Right cardiac atrium (tissue), 5 donors: ENCODE measurements around the gene NT5DC2. TPM values are rescaled to one million over a fixed set of nuclear protein-coding genes. Genes with fewer than 3 reads are reported as not detected.

Experiments used
- ATAC-seq, 2 donors: fragments of 200-7000 bp; cut with Tn5 transposase; one replicate each; pipeline versions ENCODE4 v1.8.0 to v1.9.1; 2020; ENCODE audit warnings: moderate library complexity in 2 of 2, mild to moderate bottlenecking in 1 of 2
- DNase-seq, 3 donors: peaks; one replicate each; pipeline ENCODE4 v3.0.0-alpha.2; 2020
- H3K27ac ChIP-seq: one replicate; pipeline ENCODE4 v1.5.1; 2013; ENCODE audit warnings: mild to moderate bottlenecking, low read length, control low read depth, moderate library complexity
- H3K27me3 ChIP-seq: one replicate; pipeline ENCODE4 v1.6.1; 2013; ENCODE audit not compliant: control insufficient read depth, insufficient read depth
- H3K4me1 ChIP-seq: one replicate; pipeline ENCODE4 v1.6.1; 2013; ENCODE audit warnings: low read length; ENCODE audit not compliant: control insufficient read depth, insufficient read depth
- H3K4me3 ChIP-seq: one replicate; pipeline ENCODE4 v1.5.1; 2013; ENCODE audit warnings: low read length, control low read depth
- H3K9me3 ChIP-seq: one replicate; pipeline ENCODE4 v1.6.1; 2013; ENCODE audit warnings: low read length; ENCODE audit not compliant: control insufficient read depth
- WGBS: extraction: QIAGEN DNeasy Blood & Tissue Kit; methylation state at CpG from one replicate; pipeline ENCODE4 v1.1.7; 2013; 5-methylcytosine and 5-hydroxymethylcytosine counted together
- intact Hi-C, 4 donors: fragments of 100-400 bp; cut with DNase I; formaldehyde crosslinking; loops; one replicate each; pipeline versions ENCODE4 v1.11.0 to v1.14.0; 2022 to 2023
- polyA plus RNA-seq: library from polyadenylated mRNA; stranded (reverse); fragments of 200-250 nt; gene quantifications from one replicate; pipeline ENCODE4 v1.2.3, GENCODE V29; 2013
- total RNA-seq, 4 donors: library from RNA; stranded (reverse); fragmentation: NEBNext Ultra II Directional; extraction: Animal tissue kit (Norgen Biotek cat#: 25700); gene quantifications; one replicate each; pipeline ENCODE4 v1.2.1, GENCODE V29; 2021
- donor health status: healthy with polysubstance abuse.
- donor health status: DM: no; HTN: yes; CAD: no.
- donor health status: DM: no; HTN: no; CAD: no.
- donor health status: DM: no; HTN: yes; CAD: no; lungs with severe emphysema.
- donor health status: DM: yes; HTN: yes; CAD: no.

The NT5DC2 gene
- total and polyA plus RNA-seq, 5 donors: 123 to 322 (median 174) TPM

DNA sequence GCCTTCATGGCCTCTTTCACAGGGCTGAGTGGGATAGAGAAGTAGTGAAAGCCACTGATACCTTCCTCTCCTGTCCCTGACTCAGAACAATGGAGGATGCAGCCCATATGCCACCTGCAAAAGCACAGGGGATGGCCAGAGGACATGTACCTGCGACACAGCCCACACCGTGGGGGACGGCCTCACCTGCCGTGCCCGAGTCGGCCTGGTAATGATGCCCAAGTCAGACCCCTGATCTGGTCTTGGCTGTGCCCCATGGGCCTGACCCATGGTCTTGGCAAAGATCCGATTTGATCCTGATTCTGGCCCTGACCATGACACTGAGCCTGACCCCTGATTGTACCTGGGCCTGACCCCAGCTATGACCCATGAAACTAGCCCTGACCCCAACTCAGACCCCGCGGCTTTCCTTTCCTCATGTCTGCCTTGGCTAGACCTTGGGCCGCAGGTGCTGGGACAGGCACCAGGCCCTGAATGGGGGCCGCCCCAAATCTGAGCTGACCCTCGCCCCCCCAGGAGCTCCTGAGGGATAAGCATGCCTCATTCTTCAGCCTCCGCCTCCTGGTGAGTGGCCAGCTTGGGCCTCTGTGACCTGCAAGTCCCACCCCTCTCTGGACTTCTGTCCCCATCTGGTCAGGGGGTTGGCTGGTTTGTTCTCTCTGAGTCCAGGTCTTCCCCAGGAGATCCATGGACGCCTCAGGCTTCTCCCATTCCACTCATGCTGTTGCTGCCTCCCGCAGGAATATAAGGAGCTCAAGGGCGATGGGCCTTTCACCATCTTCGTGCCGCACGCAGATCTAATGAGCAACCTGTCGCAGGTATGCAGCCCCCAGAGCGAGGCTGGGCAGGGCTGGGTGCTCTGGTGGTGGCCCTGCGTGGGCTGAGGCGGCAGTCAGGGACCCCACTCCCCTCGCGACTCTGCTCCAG lies 15.6 kb downstream of the NT5DC2 start:
- ATAC-seq (no peak), DNase-seq (peak in 2 of 3 donors; percentile 25 to 59)
- Histone ChIP-seq H3K27ac (no peak overlapping the region), H3K27me3 (no peaks in the 10 kb centered on the region), H3K4me3 (no peak overlapping the region), H3K9me3 (no peaks in the 10 kb centered on the region), H3K4me1 (no peaks in the 10 kb centered on the region)
- intact Hi-C loops: no loop called here
- 84% methylated on average over 25 of the region's 25 CpGs for WGBS

DNA sequence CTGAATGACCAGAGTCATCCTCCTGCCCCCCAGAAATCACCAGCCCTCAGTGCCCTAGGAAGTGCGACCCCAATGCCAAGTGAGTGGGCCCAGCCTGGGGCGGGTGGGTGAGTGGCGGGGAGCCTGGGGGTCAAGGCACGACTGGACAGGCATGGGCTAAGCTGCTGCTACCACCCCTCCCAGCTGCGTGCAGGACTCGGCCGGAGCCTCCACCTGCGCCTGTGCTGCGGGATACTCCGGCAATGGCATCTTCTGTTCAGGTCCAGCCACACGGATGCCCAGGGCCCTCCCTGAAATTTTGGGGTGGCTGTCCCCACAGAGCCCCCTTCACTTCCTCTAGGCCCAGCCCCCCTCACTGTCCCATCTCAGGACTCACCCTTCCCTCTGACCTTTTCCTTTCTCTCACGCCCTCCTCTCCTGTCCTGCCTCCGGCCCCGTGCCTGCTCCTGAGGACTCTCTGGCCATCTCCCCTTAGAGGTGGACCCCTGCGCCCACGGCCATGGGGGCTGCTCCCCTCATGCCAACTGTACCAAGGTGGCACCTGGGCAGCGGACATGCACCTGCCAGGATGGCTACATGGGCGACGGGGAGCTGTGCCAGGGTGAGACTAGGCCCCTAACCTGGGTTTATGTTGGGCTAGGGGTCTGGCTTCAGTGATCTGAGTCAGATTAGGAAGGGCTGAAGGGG lies 17.0 kb downstream of the NT5DC2 start:
- DNase-seq (peak in 1 of 3 donors; percentile 47), ATAC-seq (no peak)
- intact Hi-C loops: no loop called here
- no peaks in the 10 kb centered on the region for H3K9me3 ChIP-seq
- no peak overlapping the region for H3K4me3 ChIP-seq
- no peak overlapping the region for H3K27ac ChIP-seq
- H3K27me3 ChIP-seq: no peaks in the 10 kb centered on the region
- WGBS: 95% methylated on average over 19 of the region's 19 CpGs
- H3K4me1 ChIP-seq: no peaks in the 10 kb centered on the region

DNA sequence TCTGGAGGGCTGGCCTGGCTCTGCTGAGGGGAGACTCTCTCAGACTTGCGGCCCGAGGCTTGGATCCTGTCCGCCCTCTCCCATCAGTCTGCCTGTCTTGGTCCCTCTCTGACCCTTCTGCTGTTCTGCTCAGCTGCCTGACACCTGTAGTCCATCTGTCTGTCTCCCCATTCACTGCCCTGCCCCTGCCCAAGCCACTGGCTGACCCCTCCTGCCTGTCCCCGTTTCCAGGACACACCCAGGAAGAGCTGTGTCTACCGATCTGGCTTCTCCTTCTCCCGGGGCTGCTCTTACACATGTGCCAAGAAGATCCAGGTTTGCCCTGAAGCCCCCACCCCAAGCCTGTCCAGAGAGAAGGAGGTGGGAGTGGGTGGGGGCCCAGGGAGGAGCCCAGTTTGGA lies 18.5 kb downstream of the NT5DC2 start:
- ATAC-seq (peak in 1 of 2 donors; percentile 2), DNase-seq (no peak)
- intact Hi-C loops: no loop called here
- H3K27me3 ChIP-seq: no peaks in the 10 kb centered on the region
- 62% methylated on average over 6 of the region's 6 CpGs for WGBS
- H3K4me3 ChIP-seq: no peak overlapping the region
- H3K27ac ChIP-seq: no peak overlapping the region
- H3K9me3 ChIP-seq: no peaks in the 10 kb centered on the region
- no peaks in the 10 kb centered on the region for H3K4me1 ChIP-seq

DNA sequence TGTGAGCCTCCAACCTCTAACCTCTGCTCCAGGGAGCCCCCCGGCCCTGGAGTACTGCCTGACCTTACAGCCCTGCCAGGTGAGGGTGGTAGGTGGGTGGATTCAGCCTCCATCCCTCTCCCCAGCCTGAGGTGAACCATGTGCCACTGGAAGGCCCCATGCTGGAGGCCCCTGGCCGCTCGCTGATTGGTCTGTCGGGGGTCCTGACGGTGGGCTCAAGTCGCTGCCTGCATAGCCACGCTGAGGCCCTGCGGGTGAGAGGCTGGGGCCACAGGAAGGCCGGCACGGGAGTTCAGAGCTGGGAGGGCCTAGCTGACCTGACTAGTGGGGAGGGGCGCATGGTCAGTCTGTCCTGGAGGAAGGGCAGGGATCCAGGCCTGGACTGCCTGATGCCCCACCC lies 19.1 kb downstream of the NT5DC2 start:
- no peak overlapping the region for H3K4me3 ChIP-seq
- H3K4me1 ChIP-seq: no peaks in the 10 kb centered on the region
- H3K27me3 ChIP-seq: no peaks in the 10 kb centered on the region
- WGBS: 84% methylated on average over 11 of the region's 11 CpGs
- ATAC-seq: peak in 1 of 2 donors; percentile 32
- H3K27ac ChIP-seq: no peak overlapping the region
- no peaks in the 10 kb centered on the region for H3K9me3 ChIP-seq
- no peak for DNase-seq
- intact Hi-C loops: no loop called here

DNA sequence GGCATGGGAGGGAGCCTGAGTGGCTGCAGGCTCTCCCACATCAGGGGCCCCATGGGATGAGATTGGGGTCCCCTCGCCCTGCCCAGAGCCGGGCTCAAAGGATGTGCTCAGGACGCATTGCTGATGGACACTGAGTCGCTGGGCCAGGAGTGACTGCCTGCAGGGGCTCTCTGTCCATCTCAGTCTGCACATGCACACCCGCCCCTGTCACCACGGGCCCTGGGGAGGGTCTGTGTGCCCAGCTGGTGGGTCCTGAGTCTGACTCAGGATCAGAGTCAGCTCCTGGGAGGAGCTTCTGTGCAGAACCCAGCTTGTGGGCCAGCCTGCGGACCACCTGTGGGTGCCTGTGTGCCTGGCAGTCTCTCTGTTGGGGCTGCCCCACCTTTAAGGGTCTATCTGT lies 20.4 kb downstream of the NT5DC2 start:
- no peak overlapping the region for H3K4me3 ChIP-seq
- WGBS: 94% methylated on average over 7 of the region's 7 CpGs
- intact Hi-C loops: no loop called here
- H3K27ac ChIP-seq: no peak overlapping the region
- no peaks in the 10 kb centered on the region for H3K27me3 ChIP-seq
- DNase-seq: no peak
- H3K9me3 ChIP-seq: no peaks in the 10 kb centered on the region
- ATAC-seq: no peak
- H3K4me1 ChIP-seq: no peaks in the 10 kb centered on the region

DNA sequence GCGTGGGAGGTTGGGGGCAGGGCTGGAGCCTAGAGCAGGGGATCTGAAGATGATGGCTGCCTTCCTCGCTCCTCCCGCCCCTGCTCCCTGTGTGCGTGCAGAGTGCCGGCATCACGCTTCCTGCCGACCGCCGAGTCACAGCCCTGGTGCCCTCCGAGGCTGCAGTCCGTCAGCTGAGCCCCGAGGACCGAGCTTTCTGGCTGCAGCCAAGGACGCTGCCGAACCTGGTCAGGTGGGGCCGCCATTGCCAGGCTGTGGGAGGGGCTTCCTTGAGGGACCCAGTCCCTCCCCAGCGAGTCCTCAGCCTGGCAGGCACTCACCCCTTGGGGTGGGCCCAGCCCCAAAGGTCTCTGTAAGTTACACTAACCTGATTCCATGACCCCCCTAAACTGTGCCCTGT lies 20.9 kb downstream of the NT5DC2 start:
- intact Hi-C loops: no loop called here
- DNase-seq (no peak), ATAC-seq (no peak)
- Histone ChIP-seq H3K27ac (no peak overlapping the region), H3K27me3 (no peaks in the 10 kb centered on the region), H3K4me3 (no peak overlapping the region), H3K4me1 (no peaks in the 10 kb centered on the region), H3K9me3 (no peaks in the 10 kb centered on the region)
- WGBS: 80% methylated on average over 17 of the region's 17 CpGs

DNA sequence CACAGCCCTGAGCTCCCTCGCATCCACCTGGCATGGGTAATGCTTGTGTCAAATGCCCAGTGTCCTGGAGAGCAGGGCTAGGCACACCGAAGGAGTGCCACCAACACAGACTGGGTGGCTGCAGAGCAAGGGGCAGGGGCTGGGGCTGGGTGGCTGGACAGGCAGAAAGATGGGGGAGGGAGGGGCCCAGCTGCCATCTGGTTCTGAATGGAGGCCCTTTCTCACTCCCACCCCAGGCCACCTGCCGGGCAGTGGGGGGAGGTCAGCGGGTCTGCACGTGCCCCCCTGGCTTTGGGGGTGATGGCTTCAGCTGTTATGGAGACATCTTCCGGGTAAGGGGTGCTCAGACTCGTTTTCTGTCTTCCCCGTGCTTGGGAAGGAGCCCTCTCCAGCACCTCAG lies 21.6 kb downstream of the NT5DC2 start:
- Histone ChIP-seq H3K4me3 (no peak overlapping the region), H3K27ac (no peak overlapping the region), H3K9me3 (no peaks in the 10 kb centered on the region), H3K27me3 (no peaks in the 10 kb centered on the region), H3K4me1 (no peaks in the 10 kb centered on the region)
- WGBS: 66% methylated on average over 8 of the region's 8 CpGs
- intact Hi-C loops: no loop called here
- ATAC-seq (no peak), DNase-seq (no peak)

DNA sequence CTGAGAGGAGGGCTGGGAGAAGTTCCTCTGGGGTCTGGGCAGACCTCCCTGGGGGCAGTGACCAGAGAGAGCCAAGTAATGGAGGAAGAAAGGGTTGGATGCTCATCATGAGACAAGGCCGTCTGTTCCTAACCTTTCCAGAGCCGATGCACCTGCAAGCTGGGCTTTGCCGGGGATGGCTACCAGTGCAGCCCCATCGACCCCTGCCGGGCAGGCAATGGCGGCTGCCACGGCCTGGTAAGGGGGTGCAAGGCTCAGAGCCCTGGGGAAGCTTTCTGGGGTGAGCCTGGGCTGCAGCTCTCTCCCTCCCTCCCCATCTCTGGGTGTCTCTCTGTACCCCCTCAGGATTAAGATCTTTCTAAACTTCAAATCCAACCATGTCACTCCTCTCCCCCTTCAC lies 22.1 kb downstream of the NT5DC2 start:
- Histone ChIP-seq H3K4me1 (no peaks in the 10 kb centered on the region), H3K9me3 (no peaks in the 10 kb centered on the region), H3K27me3 (no peaks in the 10 kb centered on the region), H3K4me3 (no peak overlapping the region), H3K27ac (no peak overlapping the region)
- no peak for DNase-seq
- 87% methylated on average over 7 of the region's 7 CpGs for WGBS
- intact Hi-C loops: no loop called here
- no peak for ATAC-seq

DNA sequence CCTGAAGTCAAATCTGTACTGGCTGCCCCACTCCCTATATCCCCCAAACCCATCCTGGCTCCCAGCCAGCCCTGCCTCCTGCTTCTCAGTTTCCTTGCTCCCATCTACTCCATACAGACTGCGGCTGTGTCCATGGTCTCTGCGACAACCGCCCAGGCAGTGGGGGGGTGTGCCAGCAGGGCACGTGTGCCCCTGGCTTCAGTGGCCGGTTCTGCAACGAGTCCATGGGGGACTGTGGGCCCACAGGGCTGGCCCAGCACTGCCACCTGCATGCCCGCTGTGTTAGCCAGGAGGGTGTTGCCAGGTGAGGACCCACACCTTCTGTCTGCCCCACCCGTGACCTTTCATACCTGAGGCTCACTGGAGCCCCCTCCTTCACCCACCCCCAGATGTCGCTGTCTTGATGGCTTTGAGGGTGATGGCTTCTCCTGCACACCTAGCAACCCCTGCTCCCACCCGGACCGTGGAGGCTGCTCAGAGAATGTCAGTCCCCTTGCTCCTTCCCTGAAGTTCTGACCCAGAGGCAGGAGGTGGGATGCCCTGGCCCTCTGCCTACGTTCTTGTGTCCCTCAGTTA lies 23.8 kb downstream of the NT5DC2 start:
- ATAC-seq (no peak), DNase-seq (no peak)
- WGBS: 76% methylated on average over 12 of the region's 12 CpGs
- Histone ChIP-seq H3K9me3 (no peaks in the 10 kb centered on the region), H3K4me1 (no peaks in the 10 kb centered on the region), H3K27me3 (no peaks in the 10 kb centered on the region), H3K4me3 (no peak overlapping the region), H3K27ac (no peak overlapping the region)
- intact Hi-C loops: no loop called here

DNA sequence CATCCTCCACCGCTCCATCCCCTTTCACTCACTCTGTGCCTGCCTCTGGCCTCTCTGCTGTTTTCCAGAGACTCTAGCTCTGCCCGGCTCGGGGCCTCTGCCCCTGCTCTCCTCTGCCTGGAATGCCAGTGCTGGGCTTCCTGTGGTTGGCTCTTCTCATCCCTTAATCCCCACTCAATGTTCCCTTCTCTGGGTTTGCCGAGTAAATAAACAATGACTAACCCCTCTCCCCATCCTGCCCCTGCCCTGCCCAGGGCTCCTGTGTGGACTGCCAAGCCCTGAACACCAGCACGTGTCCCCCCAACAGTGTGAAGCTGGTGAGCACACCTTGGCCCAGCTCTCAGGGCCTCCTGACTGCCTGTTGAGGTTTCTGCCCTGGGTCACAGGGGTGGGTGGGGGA lies 26.3 kb downstream of the NT5DC2 start:
- Histone ChIP-seq H3K4me3 (no peak overlapping the region), H3K4me1 (no peaks in the 10 kb centered on the region), H3K9me3 (no peaks in the 10 kb centered on the region), H3K27ac (no peak overlapping the region), H3K27me3 (no peaks in the 10 kb centered on the region)
- ATAC-seq (no peak), DNase-seq (no peak)
- 82% methylated on average over 5 of the region's 5 CpGs for WGBS
- intact Hi-C loops: no loop called here

DNA sequence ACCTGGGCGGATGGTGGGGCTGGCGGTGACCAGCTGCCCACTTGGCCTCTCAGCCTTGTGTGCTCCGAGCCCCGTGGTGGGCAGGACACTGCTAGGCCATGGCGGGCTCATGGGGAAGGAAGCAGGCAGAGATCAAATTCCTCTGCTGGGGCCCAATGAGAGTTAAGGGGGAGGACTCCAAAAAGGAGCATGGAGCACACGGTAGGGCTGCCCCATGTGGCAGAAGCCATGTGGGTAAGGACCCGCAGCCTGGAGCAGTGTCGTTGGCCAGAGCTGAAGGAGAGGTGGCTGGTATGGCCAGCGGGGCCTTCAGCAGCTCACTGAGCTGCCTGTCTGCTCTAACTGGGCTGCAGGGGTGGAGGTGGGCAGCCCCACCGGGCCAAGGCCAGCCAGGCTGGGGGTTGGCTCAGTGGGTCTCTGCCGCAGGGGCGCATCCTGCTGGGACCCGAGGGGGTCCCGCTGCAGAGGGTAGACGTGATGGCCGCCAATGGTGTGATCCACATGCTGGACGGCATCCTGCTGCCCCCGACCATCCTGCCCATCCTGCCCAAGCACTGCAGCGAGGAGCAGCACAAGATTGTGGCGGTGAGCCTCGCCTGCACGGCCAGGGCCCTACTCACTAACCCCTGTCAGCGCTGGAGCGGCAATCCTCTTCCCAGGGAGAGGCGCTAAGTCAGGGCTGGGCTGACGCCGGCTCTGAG lies 27.2 kb downstream of the NT5DC2 start:
- H3K27me3 ChIP-seq: no peaks in the 10 kb centered on the region
- H3K4me3 ChIP-seq: no peak overlapping the region
- 79% methylated on average over 27 of the region's 27 CpGs for WGBS
- ATAC-seq: no peak
- intact Hi-C loops: no loop called here
- no peaks in the 10 kb centered on the region for H3K4me1 ChIP-seq
- H3K27ac ChIP-seq: no peak overlapping the region
- no peaks in the 10 kb centered on the region for H3K9me3 ChIP-seq
- no peak for DNase-seq
